ENCODE measurements around the gene KLHL26.
"Not testable (repeated sequence)": the region's sequence is repeated elsewhere in the genome, so short reads cannot be mapped to it uniquely, and the experiment has no call there.

KLHL26 gene, protein sequence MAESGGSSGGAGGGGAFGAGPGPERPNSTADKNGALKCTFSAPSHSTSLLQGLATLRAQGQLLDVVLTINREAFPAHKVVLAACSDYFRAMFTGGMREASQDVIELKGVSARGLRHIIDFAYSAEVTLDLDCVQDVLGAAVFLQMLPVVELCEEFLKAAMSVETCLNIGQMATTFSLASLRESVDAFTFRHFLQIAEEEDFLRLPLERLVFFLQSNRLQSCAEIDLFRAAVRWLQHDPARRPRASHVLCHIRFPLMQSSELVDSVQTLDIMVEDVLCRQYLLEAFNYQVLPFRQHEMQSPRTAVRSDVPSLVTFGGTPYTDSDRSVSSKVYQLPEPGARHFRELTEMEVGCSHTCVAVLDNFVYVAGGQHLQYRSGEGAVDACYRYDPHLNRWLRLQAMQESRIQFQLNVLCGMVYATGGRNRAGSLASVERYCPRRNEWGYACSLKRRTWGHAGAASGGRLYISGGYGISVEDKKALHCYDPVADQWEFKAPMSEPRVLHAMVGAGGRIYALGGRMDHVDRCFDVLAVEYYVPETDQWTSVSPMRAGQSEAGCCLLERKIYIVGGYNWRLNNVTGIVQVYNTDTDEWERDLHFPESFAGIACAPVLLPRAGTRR

DNA sequence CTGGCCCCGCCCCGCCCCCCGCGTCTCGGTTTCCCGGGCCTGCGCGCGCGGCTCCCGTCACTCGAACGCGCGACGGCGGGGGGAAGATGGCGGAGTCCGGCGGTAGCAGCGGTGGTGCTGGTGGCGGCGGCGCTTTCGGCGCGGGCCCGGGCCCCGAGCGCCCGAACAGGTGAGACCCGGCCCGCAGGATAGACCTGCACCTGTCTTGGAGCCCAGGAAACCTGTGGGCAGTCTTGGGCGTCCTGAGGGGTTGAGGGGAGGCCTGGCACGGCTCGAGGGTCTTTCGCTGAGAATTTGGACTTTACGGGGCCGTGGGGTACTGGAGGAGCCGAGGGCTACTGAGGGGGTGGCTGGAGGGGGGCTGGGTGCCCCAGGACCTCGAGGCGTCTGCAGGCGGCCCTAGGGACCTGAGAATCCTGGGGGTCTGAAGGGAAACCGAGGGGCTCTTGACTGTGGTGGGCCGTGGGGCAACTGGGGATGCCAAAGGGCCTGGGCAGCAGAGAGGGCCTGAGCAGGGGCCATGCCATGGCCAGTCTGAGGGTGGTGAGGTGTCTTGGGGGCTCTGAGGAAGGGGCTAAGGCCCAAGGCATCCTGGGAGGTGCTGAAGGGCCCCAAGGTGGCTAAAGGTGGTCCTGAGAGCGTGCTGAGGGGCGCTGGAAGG, at the start of gene KLHL26:
Gene KLHL26, plus strand, starts transcription at position 60 of the 661 bp plus-strand sequence. Its CDS starts 27 bp downstream, at position 87.
- no peak for FAIRE-seq

- no peak for FAIRE-seq
These were observed 49.3 kb upstream of the KLHL26 start for GRCh38 chr19:18587561-18587960.

GRCh38 chr19:18587962-18588610, 48.7 kb upstream of the KLHL26 start:
- no peak for FAIRE-seq

DNA sequence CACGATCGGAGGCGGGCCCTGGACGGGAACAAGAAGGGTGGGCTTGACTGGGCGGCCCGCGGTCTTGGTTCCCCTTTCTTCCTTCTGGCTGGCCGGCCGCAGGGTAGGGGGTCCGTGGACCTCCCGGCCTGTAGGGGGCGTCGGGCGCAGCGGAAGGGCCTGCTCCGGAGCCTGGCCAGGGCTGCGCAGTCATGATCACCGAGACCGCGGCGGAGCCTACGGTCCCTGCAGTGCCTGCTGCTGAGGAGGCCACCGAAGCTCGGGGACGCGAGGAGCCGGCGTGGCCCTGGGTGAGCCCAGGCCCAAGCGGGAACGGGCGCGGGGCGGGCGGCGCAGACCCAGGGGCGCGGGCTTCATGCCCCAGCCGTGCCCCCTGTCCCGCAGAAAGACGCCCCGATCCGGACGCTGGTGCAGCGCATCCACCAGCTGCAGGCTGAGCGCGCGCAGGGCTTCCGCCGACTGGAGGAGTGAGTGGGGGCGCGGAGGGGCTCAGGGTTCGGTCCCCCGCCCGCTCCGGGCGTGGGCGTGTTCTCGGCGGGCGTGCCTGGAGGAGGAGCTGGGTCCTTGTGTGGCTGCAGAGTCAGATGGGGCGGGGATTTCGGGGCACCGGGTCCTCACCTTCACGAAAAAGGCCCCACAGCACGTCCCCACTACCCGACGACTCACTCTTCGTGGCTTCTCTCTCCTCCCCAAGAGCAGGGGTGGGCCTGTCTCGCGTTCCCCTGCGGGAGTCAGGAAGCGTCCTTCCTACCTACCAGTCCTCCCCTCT, 48.0 kb upstream of the KLHL26 start, which contains the start of gene REX1BD:
Gene REX1BD, plus strand, starts transcription at position 188 of the 769 bp plus-strand sequence. Its CDS starts 4 bp downstream, at position 192.
- FAIRE-seq: peak; percentile 17

DNA sequence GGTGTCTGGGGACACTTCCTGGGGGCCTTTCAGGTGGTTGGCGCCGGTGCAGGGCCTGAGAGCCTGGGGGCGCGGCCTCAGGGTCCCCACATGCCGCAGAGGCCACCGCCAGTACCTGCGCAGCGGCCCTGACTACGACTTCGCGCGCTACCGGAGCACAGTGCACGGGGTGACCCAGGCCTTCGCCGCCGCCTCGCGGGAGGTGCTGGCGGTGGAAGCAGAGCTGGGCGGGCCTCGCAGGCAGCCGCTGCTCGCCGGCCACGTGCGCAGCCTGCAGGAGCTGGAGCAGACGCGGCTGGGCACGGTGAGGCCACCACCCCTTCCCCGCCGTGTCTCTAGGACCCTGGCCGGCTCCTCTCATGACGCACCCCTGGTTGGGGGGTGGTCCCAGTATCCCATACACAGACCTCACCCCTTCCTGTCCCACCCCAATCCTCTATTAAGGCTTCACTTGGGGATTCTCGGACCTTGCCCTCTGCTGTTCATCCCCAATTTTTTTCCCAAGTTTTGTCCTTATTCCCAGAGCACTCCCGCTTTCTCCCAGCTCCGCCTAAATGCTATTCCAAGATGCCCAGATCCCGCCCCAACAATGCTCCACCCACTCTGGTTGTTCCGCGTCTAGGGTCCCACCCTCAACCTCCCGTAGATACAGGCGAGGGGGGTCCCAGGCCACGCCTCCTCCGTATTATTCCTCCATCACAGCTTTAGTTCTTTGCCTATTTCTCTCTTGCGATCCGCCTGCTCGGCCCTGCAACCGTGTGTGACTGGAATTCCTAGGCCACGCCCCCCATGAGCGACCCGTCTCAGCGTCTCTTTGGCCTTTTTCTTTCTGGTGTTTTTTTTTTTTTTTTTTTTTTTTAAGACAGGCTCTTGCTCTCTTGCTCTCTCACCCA, 47.2 kb upstream of the KLHL26 start:
- FAIRE-seq: peak; percentile 97

- peak; percentile 97 for FAIRE-seq
These were observed 46.3 kb upstream of the KLHL26 start for GRCh38 chr19:18590273-18591272.

GRCh38 chr19:18591735-18592385, 45.0 kb upstream of the KLHL26 start:
- no peak for FAIRE-seq

DNA sequence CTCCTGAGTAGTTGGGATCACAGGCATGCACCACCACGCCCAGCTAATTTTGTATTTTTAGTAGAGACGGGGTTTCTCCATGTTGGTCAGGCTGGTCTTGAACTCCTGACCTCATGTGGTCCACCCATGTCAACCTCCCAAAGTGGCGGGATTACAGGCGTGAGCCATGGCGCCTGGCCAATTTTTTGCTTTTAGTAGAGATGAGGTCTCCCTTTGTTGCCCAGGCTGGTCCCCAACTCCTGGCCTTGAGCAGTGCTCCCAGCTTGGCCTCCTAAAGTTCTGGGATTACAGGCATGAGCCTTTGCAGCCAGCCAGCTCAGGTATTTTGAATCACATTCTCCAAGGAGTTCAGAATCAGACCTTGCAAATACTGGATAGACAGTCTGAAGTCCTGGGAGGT, 44.1 kb upstream of the KLHL26 start:
- FAIRE-seq: not testable (repeated sequence)

DNA sequence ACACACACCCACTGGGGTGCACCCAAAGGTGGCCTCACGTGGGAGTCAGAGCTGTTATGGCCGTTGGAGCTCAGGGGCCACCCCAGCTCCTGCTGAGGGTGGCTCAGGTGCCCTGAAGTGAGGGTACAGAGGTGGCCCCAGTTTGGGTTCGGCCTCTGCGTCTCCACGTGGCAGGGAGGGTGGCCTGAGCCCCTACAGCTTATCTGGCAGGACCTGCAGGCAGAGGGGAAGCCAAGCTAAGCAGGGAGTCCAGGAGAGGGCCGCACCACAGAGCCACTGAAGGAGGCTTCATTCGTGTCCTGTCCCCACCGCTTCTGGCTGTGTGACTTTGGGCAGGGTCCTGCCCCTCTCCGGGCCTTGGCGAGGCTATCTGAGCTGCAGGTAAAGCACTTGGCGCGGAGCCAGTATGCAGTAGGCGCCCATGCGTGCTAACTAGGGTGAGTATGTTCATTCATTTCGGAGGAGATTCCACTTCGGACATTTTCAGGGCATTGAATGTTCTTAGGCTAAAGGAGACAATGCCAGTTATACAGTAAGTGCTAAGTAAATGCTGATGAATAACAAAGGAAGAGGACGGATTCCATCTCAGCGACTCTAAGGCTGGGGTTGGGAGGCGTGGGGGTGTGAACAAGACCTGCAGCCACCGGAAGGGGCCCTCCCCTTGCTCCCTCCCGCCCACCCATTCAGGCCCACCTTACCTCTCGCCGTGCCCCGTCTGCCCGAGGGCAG, 43.3 kb upstream of the KLHL26 start:
- FAIRE-seq: no peak

- no peak for FAIRE-seq
These were observed 42.6 kb upstream of the KLHL26 start for GRCh38 chr19:18594096-18594823.

- no peak for FAIRE-seq
These were observed 41.9 kb upstream of the KLHL26 start for GRCh38 chr19:18594824-18595373.

DNA sequence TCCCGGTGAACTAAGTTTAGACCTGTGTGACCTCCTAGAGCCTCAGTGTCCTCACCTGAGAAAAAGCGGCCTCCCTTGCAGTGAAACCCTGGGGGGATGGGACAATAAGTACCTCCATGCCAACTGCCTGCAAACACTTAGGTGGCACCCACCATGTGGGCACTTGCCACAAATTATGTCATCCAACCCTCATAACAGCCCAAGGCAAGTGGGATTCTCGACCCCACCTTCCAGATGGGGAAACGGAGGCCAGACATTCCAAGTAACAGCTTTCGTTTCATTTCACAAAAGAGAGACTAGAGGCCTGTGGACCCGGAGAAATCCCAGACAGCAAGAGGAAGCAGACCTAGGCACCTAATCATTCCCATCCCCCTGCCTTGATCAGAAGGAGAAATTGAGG, 41.4 kb upstream of the KLHL26 start:
- no peak for FAIRE-seq

DNA sequence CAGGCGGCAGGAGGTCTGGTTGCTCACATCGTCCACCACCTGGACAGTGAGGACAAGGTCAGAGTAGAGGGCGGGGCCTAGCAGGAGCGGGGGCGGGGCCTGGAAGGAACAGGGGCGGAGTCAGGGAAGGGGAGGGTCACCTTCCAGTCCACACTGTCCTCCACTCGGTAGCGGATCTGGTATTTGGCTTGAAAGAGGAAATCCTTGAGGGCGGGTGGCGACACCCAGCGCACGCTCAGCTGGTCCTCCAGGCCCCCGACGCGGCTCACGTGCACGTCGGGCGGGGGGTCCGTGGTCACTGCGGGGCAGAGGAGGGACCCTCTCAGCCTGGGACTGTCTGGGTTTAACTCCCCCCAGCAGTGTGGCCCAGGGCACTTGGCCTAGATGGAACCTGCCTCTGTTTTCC, 40.1 kb upstream of the KLHL26 start:
- no peak for FAIRE-seq

- FAIRE-seq: no peak
These were observed 38.8 kb upstream of the KLHL26 start for GRCh38 chr19:18597809-18598660.

DNA sequence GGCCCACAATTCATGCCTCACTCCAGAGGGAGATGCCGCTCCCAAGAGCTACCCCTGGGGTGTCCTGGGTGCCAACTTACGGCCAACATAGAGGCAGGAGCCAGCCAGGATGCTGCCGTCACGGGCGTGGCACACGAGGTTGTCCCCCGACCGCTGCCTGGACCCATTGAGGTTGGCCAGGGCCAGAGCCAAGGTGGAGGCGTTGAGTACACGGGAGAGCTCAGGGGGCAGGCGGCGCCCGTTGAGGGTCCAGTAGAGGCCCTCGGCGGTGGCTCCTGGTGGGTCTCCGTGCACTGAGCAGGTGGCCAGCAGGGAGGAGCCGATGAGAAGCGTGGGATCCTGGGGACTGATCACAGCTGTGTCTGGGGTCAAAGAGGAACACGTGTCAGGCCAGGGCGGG, 37.3 kb upstream of the KLHL26 start:
- no peak for FAIRE-seq

DNA sequence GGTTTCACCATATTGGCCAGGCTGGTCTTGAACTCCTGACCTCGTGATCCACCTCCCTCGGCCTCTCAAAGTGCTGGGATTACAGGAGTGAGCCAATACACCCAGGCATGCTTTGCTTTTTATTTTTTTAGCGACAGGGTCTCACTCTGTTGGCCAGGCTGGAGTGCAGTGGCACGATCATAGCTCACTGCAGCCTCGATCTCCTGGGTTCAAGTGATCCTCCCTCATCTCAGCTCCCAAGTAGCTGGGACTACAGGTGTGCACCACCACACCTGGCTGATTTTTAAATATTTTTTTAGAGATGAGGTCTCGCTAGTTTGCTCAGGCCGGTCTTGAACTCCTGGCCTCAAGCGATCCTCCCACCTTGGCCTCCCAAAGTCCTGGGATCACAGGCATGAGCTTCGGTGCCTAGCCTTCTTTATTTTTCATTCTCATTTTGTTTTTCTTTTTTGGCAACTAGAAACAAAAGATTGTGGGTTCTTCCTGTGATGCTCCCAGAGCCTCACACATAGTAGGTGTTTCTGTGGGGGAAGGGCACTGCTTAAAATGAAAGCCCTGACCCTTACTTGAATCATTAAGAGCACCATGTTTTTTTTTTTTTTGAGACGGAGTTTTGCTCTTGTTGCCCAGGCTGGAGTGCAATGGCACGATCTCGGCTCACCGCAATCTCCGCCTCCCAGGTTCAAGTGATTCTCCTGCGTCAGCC, 36.0 kb upstream of the KLHL26 start:
- FAIRE-seq: not testable (repeated sequence)

All from G401.6 (cell line).